OCI-LY1 (cell line): ENCODE measurements around the gene CDX2.

Experiments
- EZH2 ChIP-seq: fragments of 200-600 bp; sonication (generic), shearing (Covaris generic); IDR thresholded peaks from 2 replicates; pipeline ENCODE4 v1.8.0; 2017; ENCODE audit warnings: borderline replicate concordance, mixed run types, mild to moderate bottlenecking, antibody characterized with exemption, low read length, moderate library complexity, mixed read lengths
- TF ChIP-seq, protein P1 (sequence below): fragments of 200-600 bp; sonication (generic), shearing (Covaris generic); IDR thresholded peaks from 2 replicates; pipeline ENCODE4 v1.5.1; 2017; ENCODE audit warnings: mild to moderate bottlenecking, antibody characterized with exemption, low read length, moderate library complexity, mixed read lengths

DNA sequence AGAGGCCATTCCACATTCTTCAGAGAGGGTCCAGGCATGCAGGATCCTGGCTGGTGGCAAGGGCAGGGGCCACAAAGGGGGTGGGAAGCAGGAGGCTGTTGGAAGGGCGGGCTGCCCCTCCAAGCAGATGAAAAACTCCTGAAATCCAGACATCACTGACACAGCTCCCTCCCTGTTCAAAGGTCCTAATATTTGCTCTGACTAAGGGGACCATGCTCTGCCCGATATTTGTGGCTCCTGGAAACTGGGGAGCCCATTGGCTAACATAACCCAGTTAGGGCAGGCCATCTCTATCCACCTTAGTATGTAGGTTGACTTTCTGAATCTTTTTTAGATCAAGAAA is 3.3 kb upstream of the CDX2 start:
- TF ChIP-seq, protein P1, sequence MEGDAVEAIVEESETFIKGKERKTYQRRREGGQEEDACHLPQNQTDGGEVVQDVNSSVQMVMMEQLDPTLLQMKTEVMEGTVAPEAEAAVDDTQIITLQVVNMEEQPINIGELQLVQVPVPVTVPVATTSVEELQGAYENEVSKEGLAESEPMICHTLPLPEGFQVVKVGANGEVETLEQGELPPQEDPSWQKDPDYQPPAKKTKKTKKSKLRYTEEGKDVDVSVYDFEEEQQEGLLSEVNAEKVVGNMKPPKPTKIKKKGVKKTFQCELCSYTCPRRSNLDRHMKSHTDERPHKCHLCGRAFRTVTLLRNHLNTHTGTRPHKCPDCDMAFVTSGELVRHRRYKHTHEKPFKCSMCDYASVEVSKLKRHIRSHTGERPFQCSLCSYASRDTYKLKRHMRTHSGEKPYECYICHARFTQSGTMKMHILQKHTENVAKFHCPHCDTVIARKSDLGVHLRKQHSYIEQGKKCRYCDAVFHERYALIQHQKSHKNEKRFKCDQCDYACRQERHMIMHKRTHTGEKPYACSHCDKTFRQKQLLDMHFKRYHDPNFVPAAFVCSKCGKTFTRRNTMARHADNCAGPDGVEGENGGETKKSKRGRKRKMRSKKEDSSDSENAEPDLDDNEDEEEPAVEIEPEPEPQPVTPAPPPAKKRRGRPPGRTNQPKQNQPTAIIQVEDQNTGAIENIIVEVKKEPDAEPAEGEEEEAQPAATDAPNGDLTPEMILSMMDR, result no peak
- no peak for TF ChIP-seq EZH2
